Measurements from ENCODE around the gene GALNT9.

DNA sequence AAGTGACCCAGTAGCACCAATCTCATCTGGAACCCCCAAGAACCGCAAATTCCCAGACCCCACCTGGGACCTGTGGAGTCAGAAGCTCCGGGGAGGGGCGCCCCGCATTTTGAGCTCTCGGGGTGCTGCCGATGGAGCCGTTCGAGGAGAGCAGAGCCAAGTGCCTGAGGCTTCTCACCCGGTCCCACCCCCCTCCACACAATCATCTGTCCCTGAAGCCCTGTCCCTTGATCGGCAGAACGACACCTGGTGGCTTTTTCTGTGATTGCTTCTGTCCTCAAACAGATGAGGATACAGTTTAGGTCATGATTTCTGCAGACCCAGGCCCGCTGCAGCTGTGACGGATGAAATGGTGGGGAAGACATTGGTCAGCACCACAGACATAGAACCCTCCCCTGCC, 110.5 kb downstream of the GALNT9 start:
- TF ChIP-seq CTCF (conservative IDR thresholded peaks at IDR 0.05 in 1 of 2, IDR thresholded peaks at IDR 0.05 in 1 of 2; ENCODE audit: low read depth in 1 of 2, low read length in 2 of 2) (peak in 1 of 2 donors; percentile 24), EZH2 (IDR thresholded peaks at IDR 0.05; ENCODE audit: low read length, missing control alignments) (no peak)
